IMR-90 (cell line): ENCODE results near the gene RAB8B. TPM values are rescaled to one million over a fixed set of nuclear protein-coding genes. Genes with fewer than 3 reads are reported as not detected.

Experiments used
- ATAC-seq: fragments of 200-7000 bp; cut with Tn5 transposase; 2 replicates; pipeline ENCODE4 v1.9.1; 2020; ENCODE audit warnings: low read depth, mild to moderate bottlenecking, moderate library complexity
- BruUV-seq: library from RNA; stranded (reverse); fragments of 400-500 nt; replicated peaks from 2 replicates; lab custom pipeline; 2021; lab: Mats Ljungman, UMichigan
- CTCF ChIA-PET: fragments of 300-600 bp; formaldehyde crosslinking; extraction: SDS; loops from one replicate; lab custom pipeline; 2021; ENCODE audit warnings: antibody characterized with exemption; lab: Yijun Ruan, JAX
- POLR2A ChIA-PET: fragments of 300-600 bp; sonication (Branson Sonifier 250); formaldehyde crosslinking; loops from one replicate; lab custom pipeline; 2022; ENCODE audit warnings: antibody characterized with exemption; ENCODE audit not compliant: unreplicated experiment; lab: Charles Lee
- DNase-seq: peaks from one replicate; pipeline ENCODE4 v3.0.0; 2013
- H2AFZ ChIP-seq: replicated peaks from 2 replicates; pipeline ENCODE3; 2013; ENCODE audit warnings: low read length, mild to moderate bottlenecking; ENCODE audit not compliant: poor library complexity
- H2AK5ac ChIP-seq: 2 replicates; pipeline ENCODE4 v1.6.1; 2013; ENCODE audit warnings: low read depth, low read length, inconsistent platforms
- H2AK9ac ChIP-seq: replicated peaks from 2 replicates; pipeline ENCODE3; 2013; ENCODE audit warnings: mild to moderate bottlenecking, low read depth, low read length, moderate library complexity; ENCODE audit not compliant: poor library complexity
- H2BK120ac ChIP-seq: 2 replicates; pipeline ENCODE4 v1.6.1; 2013; ENCODE audit warnings: low read depth, low read length, inconsistent platforms
- H2BK15ac ChIP-seq: 3 replicates; pipeline ENCODE4 v1.6.1; 2013; ENCODE audit warnings: low read depth, low read length, inconsistent platforms
- H2BK20ac ChIP-seq: 2 replicates; pipeline ENCODE4 v1.6.1; 2013; ENCODE audit warnings: low read depth, mild to moderate bottlenecking, inconsistent platforms, low read length, moderate library complexity
- H2BK5ac ChIP-seq: 2 replicates; pipeline ENCODE4 v1.6.1; 2013; ENCODE audit warnings: mild to moderate bottlenecking, low read depth, low read length, inconsistent platforms; ENCODE audit not compliant: poor library complexity, severe bottlenecking
- H3K14ac ChIP-seq: replicated peaks from 2 replicates; pipeline ENCODE4 v1.6.1; 2013; ENCODE audit warnings: low read depth, low read length, inconsistent platforms
- H3K18ac ChIP-seq: 2 replicates; pipeline ENCODE4 v1.6.1; 2013; ENCODE audit warnings: low read depth, low read length, control low read depth
- H3K23ac ChIP-seq: 2 replicates; pipeline ENCODE4 v1.6.1; 2013; ENCODE audit warnings: low read depth, low read length, inconsistent platforms
- H3K27ac ChIP-seq: 2 replicates; pipeline ENCODE4 v1.5.1; 2013; ENCODE audit warnings: mild to moderate bottlenecking, control low read depth, low read length; ENCODE audit not compliant: insufficient read depth
- H3K27me3 ChIP-seq: 2 replicates; pipeline ENCODE4 v1.6.1; 2013; ENCODE audit warnings: low read length; ENCODE audit not compliant: control insufficient read depth, insufficient read depth
- H3K36me3 ChIP-seq: 2 replicates; pipeline ENCODE4 v1.6.1; 2013; ENCODE audit warnings: low read length, mixed read lengths; ENCODE audit not compliant: control insufficient read depth, insufficient read depth
- H3K4ac ChIP-seq: 2 replicates; pipeline ENCODE4 v1.6.1; 2013; ENCODE audit warnings: low read depth, low read length, inconsistent platforms
- H3K4me1 ChIP-seq: 2 replicates; pipeline ENCODE4 v1.6.1; 2013; ENCODE audit warnings: low read length, mixed read lengths; ENCODE audit not compliant: control insufficient read depth, insufficient read depth
- H3K4me2 ChIP-seq: 2 replicates; pipeline ENCODE4 v1.6.1; 2013; ENCODE audit warnings: low read depth, mild to moderate bottlenecking, control low read depth, low read length, moderate library complexity
- H3K4me3 ChIP-seq: 2 replicates; pipeline ENCODE4 v1.5.1; 2013; ENCODE audit warnings: low read depth, mild to moderate bottlenecking, control low read depth, low read length, moderate library complexity; ENCODE audit not compliant: insufficient read depth
- H3K56ac ChIP-seq: 2 replicates; pipeline ENCODE4 v1.6.1; 2013; ENCODE audit warnings: low read length, inconsistent platforms; ENCODE audit not compliant: insufficient read depth; ENCODE audit errors: extremely low read depth
- H3K79me1 ChIP-seq, 2 experiments: 2 replicates each; pipeline ENCODE4 v1.6.1; 2013; ENCODE audit warnings: low read length in 2 of 2, inconsistent platforms in 1 of 2, low read depth in 1 of 2
- H3K9ac ChIP-seq: 2 replicates; pipeline ENCODE4 v1.6.1; 2013; ENCODE audit warnings: low read depth, low read length, control low read depth
- H3K9me1 ChIP-seq: 2 replicates; pipeline ENCODE4 v1.6.1; 2013; ENCODE audit warnings: low read length, inconsistent platforms; ENCODE audit not compliant: insufficient read depth
- H3K9me3 ChIP-seq: 2 replicates; pipeline ENCODE4 v1.6.1; 2013; ENCODE audit warnings: low read length; ENCODE audit not compliant: control insufficient read depth, insufficient read depth
- H4K20me1 ChIP-seq: 2 replicates; pipeline ENCODE4 v1.6.1; 2013; ENCODE audit warnings: low read length, inconsistent platforms; ENCODE audit not compliant: insufficient read depth
- H4K5ac ChIP-seq: 2 replicates; pipeline ENCODE4 v1.6.1; 2013; ENCODE audit warnings: mild to moderate bottlenecking, low read depth, low read length, control low read depth
- H4K8ac ChIP-seq, 2 experiments: 2 replicates each; pipeline ENCODE4 v1.6.1; 2013; ENCODE audit warnings: low read depth in 2 of 2, low read length in 2 of 2, control low read depth in 1 of 2, inconsistent platforms in 1 of 2
- H4K91ac ChIP-seq: 2 replicates; pipeline ENCODE4 v1.6.1; 2013; ENCODE audit warnings: low read depth, low read length, inconsistent platforms; ENCODE audit not compliant: insufficient read depth
- BHLHE40 ChIP-seq: fragments of 150-350 bp; IDR thresholded peaks from 2 replicates; pipeline ENCODE4 v1.6.1; 2016; ENCODE audit warnings: mild to moderate bottlenecking, low read depth, low read length
- NFE2L2 ChIP-seq: fragments of 150-350 bp; IDR thresholded peaks from 2 replicates; pipeline ENCODE4 v1.6.1; 2016; ENCODE audit warnings: low read depth, mild to moderate bottlenecking, low read length
- POLR2A ChIP-seq: IDR thresholded peaks from 2 replicates; pipeline ENCODE4 v1.6.1; 2012; ENCODE audit warnings: mild to moderate bottlenecking, low read depth, low read length
- RCOR1 ChIP-seq: IDR thresholded peaks from 2 replicates; pipeline ENCODE4 v1.6.1; 2012; ENCODE audit warnings: mild to moderate bottlenecking, low read length, improper control_type of control experiment; ENCODE audit not compliant: insufficient replicate concordance
- dilution Hi-C: fragments of 300-500 bp; cut with HindIII; formaldehyde crosslinking; loops from one replicate; pipeline ENCODE4 v1.14.3; 2018; ENCODE audit warnings: low sequenced_read_pairs; ENCODE audit not compliant: unreplicated experiment
- in situ Hi-C: fragments of 300-500 bp; cut with MboI; formaldehyde crosslinking; loops from 3 replicates; pipeline ENCODE4 v1.14.3; 2019; ENCODE audit warnings: low sequenced_read_pairs, inconsistent platforms, mixed read lengths
- intact Hi-C: fragments of 100-400 bp; cut with micrococcal nuclease; formaldehyde crosslinking; loops from 2 replicates; pipeline ENCODE4 v1.10.0; 2022
- polyA plus RNA-seq, 3 experiments: library from polyadenylated mRNA; depleted of rRNA; stranded (reverse); fragments of >200 nt; gene quantifications; 2 replicates each; pipeline ENCODE4 v1.2.3, GENCODE V29; 2012; ENCODE audit warnings: low replicate concordance in 1 of 3
- total RNA-seq: library from RNA; depleted of rRNA; stranded (reverse); fragments of >200 nt; gene quantifications from 2 replicates; pipeline ENCODE4 v1.2.3, GENCODE V29; 2012

The RAB8B gene
- total and polyA plus RNA-seq, 2 of the 4 experiments (the other 2 are of a cell fraction) = 19.4 to 29.4 TPM

DNA sequence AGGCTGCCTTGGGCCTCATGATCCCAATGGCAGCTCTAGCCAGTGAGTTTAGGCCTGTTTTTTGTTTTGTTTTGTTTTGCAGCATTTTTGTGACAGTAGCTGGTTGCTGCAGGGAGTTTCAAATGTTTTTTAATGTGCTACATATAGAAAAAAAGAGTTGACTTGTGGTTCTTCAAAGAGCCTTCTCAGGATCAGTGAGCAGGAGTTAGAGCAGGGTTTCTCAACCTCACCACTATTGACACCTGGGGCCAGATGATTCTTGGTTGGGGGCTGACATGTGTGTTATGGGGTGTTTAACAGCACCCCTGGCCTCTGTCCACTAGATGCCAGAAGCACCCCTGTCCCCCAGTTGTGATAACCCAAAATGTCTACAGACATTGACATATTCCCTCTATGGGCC is 105.9 kb downstream of the RAB8B start:
- peaks cover 15% of the 10 kb centered on the region for H3K36me3 ChIP-seq
- H2AK9ac ChIP-seq = no peak overlapping the region
- dilution Hi-C loops (no loop called here), in situ Hi-C loops (loop anchor here (25.0 kb wide), 1 partner anchor 767 kb away; no protein-coding TSS in a partner anchor), intact Hi-C loops (loop anchor here (10.0 kb wide), 1 partner anchor 779 kb away; no protein-coding TSS in a partner anchor)
- peaks cover 12% of the 10 kb centered on the region for H3K9me1 ChIP-seq
- H3K4me1 ChIP-seq = peaks cover 2% of the 10 kb centered on the region; the same call in 1 of the 2 replicates
- peaks cover 5 to 23% of the 10 kb centered on the region in 2 experiments; a peak in 2 of 4 replicates for H3K79me1 ChIP-seq
- H3K27ac ChIP-seq = no peak overlapping the region
- no peak overlapping the region for H2BK5ac ChIP-seq
- H2BK120ac ChIP-seq = no peak overlapping the region
- no peak overlapping the region for H3K14ac ChIP-seq
- TF ChIP-seq RCOR1 (no peak), POLR2A (no peak), NFE2L2 (no peak), BHLHE40 (no peak)
- H4K5ac ChIP-seq = no peak overlapping the region
- H2BK20ac ChIP-seq = no peak overlapping the region
- DNase-seq (no peak), ATAC-seq (no peak)
- H3K9ac ChIP-seq = no peak overlapping the region
- no peak overlapping the region for H4K8ac ChIP-seq
- H3K4me2 ChIP-seq = no peak overlapping the region
- no peaks in the 10 kb centered on the region for H3K27me3 ChIP-seq
- H3K4me3 ChIP-seq = no peak overlapping the region
- H3K4ac ChIP-seq = no peak overlapping the region
- no peak overlapping the region; the same call in 1 of the 2 replicates for H4K91ac ChIP-seq
- no peak overlapping the region for H2BK15ac ChIP-seq
- BruUV-seq = no TSS peak
- H2AK5ac ChIP-seq = no peak overlapping the region
- CTCF ChIA-PET = no interaction called here
- no peak overlapping the region for H3K23ac ChIP-seq
- no peak overlapping the region for H2AFZ ChIP-seq
- no peak overlapping the region for H3K18ac ChIP-seq
- POLR2A ChIA-PET = no interaction called here
- H3K9me3 ChIP-seq = no peaks in the 10 kb centered on the region
- no peak overlapping the region for H3K56ac ChIP-seq
- no peaks in the 10 kb centered on the region for H4K20me1 ChIP-seq
